H54 (cell line): ENCODE data around the gene TSSK2.
"Not testable (repeated sequence)": the region's sequence is repeated elsewhere in the genome, so short reads cannot be mapped to it uniquely, and the experiment has no call there.

Experiments
- DNase-seq: peaks from one replicate; pipeline ENCODE4 v3.0.0; 2011; ENCODE audit warnings: low spot score, mixed read lengths; ENCODE audit not compliant: insufficient read length
- FAIRE-seq: peaks from 3 replicates; lab custom pipeline; 2011; peaks lifted over from hg19 to GRCh38; lab: Jason Lieb, UNC
- POLR2A ChIP-seq: IDR thresholded peaks from 2 replicates; pipeline ENCODE4 v1.6.1; 2011; ENCODE audit warnings: low read depth, mild to moderate bottlenecking, low read length

Gene TSSK2

GRCh38 chr22:19149047-19149883 is 18.2 kb downstream of the TSSK2 start:
- no peak for FAIRE-seq
- no peak for DNase-seq
- TF ChIP-seq POLR2A, result no peak

DNA sequence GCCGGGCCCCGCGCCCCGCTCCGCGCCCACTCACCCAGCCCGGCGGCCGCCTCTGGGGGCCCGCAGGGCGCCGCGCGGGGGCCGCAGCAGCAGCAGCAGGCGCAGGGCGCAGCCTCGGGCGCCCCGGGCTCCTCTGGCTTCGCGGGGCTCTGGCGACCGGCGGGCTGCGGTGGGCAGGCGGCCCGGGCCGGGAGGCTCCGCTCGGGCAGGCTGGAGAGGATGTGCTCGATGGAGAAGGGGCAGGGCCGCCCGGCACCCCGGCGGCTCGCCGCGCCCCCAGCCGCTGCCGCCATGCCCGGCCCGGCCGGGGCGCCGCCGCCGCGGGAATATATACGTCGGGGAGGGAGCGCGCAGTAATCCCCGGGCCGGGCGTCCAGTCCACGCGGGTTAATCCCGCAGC is 18.9 kb downstream of the TSSK2 start, which contains the start of gene GSC2:
Gene GSC2 (minus strand): TSS at position 302 of the 400 bp plus-strand sequence. CDS start 9 bp downstream, at position 293.
- DNase-seq (no peak), FAIRE-seq (no peak)
- TF ChIP-seq POLR2A, result no peak

- FAIRE-seq, result no peak
- no peak for TF ChIP-seq POLR2A
- no peak for DNase-seq
Measured at GRCh38 chr22:19150482-19151328, 19.6 kb downstream of the TSSK2 start.

GRCh38 chr22:19151329-19152191 is 20.5 kb downstream of the TSSK2 start:
- DNase-seq, result no peak
- TF ChIP-seq POLR2A, result no peak
- FAIRE-seq, result no peak

GRCh38 chr22:19152942-19153883 is 22.1 kb downstream of the TSSK2 start:
- TF ChIP-seq POLR2A, result no peak
- DNase-seq, result no peak
- no peak for FAIRE-seq

DNA sequence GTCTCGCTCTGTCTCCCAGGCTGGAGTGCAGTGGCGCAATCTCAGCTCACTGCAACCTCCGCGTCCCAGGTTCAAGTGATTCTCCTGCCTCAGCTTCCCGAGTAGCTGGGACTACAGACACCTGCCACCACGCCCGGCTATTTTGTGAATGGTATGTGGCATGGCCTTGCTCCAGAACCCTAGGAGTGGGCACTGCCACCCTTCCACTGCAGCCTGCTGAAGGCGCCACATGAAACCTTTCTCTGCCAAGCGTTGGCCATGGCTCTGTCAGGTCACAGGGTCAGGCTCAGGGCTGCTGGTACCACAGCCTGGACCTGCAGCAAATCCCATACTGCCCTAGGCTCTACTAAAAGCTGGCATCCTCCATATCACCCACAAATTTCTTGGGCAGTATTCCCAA is 25.0 kb downstream of the TSSK2 start:
- not testable (repeated sequence) for DNase-seq, FAIRE-seq

- not testable (repeated sequence) for FAIRE-seq, DNase-seq
Measured at GRCh38 chr22:19158649-19159048, 27.5 kb downstream of the TSSK2 start.

DNA sequence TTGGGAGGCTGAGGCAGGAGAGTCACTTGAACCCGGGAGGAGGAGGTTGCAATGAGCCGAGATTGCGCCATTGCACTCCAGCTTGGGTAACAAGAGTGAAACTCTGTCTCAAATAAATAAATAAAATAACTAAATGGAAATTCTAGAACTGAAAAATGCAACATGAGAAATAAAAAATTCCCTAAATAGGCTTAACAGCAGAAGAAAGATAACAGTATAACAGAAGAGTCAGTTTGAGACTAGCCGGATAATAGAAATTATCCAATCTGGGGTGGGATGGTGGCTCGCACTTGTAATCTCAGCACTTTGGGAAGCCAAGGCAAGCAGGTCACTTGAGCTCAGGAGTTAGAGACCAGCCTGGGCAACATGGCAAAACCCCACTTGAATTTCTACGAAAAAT is 33.3 kb downstream of the TSSK2 start:
- no peak for TF ChIP-seq POLR2A
- DNase-seq (no peak), FAIRE-seq (no peak)

- FAIRE-seq (no peak), DNase-seq (no peak)
- TF ChIP-seq POLR2A, result no peak
Measured at GRCh38 chr22:19166421-19166820, 35.3 kb downstream of the TSSK2 start.

GRCh38 chr22:19167106-19167869 is 36.2 kb downstream of the TSSK2 start:
- no peak for DNase-seq
- FAIRE-seq, result no peak
- no peak for TF ChIP-seq POLR2A

DNA sequence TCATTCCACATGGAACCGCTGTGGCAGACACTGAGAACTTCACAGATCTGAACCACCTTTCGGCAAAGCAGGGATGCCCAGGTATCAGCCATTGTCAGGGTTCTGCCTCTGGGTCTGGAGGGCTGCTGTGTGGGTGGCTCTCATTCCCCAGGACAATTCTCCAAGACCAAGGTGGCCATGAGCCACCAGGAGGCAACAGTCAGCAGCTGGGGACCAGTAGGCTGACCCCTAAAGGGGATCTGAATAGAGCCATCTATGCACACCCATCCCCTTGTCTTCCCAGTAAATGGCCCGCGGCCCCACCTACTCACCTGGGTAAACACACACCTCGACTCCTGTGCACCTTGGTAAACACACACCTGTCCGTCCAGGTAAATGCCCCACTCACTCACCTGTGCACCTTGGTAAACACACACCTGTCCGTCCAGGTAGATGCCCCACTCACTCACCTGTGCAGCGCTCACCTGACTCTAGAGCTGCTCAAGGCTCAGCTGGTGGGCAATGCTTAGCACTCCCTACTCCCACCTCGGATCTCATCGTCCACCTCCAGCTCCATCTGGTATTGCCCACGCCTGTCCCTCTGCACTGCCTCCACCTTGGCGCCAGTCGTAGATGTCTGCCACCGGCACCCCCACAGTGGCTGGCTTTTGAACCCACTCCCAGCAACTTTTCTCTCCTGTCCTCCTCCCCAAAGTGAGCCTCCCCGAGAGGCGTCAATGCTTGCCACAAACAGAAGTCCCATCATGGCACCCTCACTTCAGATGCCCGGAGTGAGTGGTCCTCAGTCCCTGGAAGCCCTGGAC is 37.2 kb downstream of the TSSK2 start:
- DNase-seq (no peak), FAIRE-seq (no peak)

More for the DNA sequence above, 37.2 kb downstream of the TSSK2 start:
- no peak for TF ChIP-seq POLR2A
